ENCODE results near the gene MEA1. TPM values are rescaled to one million over a fixed set of nuclear protein-coding genes. Genes with fewer than 3 reads are reported as not detected.

The MEA1 gene
- total and polyA plus RNA-seq, 2 of the 4 experiments (the other 2 are of a cell fraction): 116 to 126 TPM

DNA sequence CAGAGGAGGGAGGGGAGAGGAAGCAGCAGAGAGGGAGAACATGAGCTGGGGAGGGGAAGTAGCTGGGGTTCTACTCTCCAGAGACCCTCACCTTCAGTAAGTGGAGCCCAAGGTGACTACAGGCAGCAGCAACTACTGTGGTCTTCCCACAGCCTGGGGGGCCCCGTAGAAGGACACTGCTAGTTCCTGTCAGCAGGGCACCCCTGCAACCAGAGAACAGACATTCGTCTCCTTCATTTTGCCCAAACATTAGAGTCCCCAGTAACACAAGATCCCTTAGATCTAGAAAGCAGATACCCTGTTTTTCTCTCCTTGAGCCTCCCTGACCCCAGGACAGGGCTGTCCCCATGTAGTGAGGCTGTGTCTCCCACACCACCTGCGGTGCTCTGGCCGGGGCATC is 45.0 kb downstream of the MEA1 start:
- DNase-seq (no peak), ATAC-seq (ENCODE audit: low read depth) (no peak)
- peaks cover 43% of the 10 kb centered on the region for H3K36me3 ChIP-seq (ENCODE audit: control insufficient read depth, insufficient read depth, low read length)
- peaks cover 4 to 27% of the 10 kb centered on the region in 2 experiments; a peak in 3 of 4 replicates for H3K79me1 ChIP-seq (ENCODE audit: low read depth in 1 of 2, low read length in 2 of 2)
- dilution Hi-C loops (cut with HindIII; ENCODE audit: low sequenced_read_pairs, unreplicated experiment) (no loop called here), intact Hi-C loops (cut with micrococcal nuclease) (no loop called here), in situ Hi-C loops (cut with MboI; ENCODE audit: low sequenced_read_pairs) (no loop called here)
- peaks cover 15% of the 10 kb centered on the region for H3K4me1 ChIP-seq (ENCODE audit: control insufficient read depth, insufficient read depth, low read length)
- no peak overlapping the region for H2BK120ac ChIP-seq (ENCODE audit: low read depth, low read length)
- no peak overlapping the region for H3K4me3 ChIP-seq (ENCODE audit: insufficient read depth, low read depth, low read length)
- ChIA-PET POLR2A (ENCODE audit: unreplicated experiment) (no interaction called here), CTCF (no interaction called here)
- H2AFZ ChIP-seq (replicated peaks; ENCODE audit: low read length, poor library complexity): no peak overlapping the region
- no peak overlapping the region for H3K56ac ChIP-seq (ENCODE audit: extremely low read depth, insufficient read depth, low read length)
- H3K14ac ChIP-seq (replicated peaks; ENCODE audit: low read depth, low read length): no peak overlapping the region
- no peak overlapping the region for H4K8ac ChIP-seq (ENCODE audit: low read depth in 2 of 2, low read length in 2 of 2)
- H3K27me3 ChIP-seq (ENCODE audit: control insufficient read depth, insufficient read depth, low read length): no peaks in the 10 kb centered on the region
- H3K4me2 ChIP-seq (ENCODE audit: low read depth, low read length): no peak overlapping the region
- TF ChIP-seq MXI1 (IDR thresholded peaks at IDR 0.05; ENCODE audit: borderline replicate concordance, low read depth, low read length): no peak
- no peak for TF ChIP-seq RAD21 (IDR thresholded peaks at IDR 0.05; ENCODE audit: low read length)
- TF ChIP-seq, protein P1, sequence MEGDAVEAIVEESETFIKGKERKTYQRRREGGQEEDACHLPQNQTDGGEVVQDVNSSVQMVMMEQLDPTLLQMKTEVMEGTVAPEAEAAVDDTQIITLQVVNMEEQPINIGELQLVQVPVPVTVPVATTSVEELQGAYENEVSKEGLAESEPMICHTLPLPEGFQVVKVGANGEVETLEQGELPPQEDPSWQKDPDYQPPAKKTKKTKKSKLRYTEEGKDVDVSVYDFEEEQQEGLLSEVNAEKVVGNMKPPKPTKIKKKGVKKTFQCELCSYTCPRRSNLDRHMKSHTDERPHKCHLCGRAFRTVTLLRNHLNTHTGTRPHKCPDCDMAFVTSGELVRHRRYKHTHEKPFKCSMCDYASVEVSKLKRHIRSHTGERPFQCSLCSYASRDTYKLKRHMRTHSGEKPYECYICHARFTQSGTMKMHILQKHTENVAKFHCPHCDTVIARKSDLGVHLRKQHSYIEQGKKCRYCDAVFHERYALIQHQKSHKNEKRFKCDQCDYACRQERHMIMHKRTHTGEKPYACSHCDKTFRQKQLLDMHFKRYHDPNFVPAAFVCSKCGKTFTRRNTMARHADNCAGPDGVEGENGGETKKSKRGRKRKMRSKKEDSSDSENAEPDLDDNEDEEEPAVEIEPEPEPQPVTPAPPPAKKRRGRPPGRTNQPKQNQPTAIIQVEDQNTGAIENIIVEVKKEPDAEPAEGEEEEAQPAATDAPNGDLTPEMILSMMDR (conservative IDR thresholded peaks at IDR 0.05; ENCODE audit: low read depth, low read length): no peak
- TF ChIP-seq CHD1 (IDR thresholded peaks at IDR 0.05; ENCODE audit: low read depth, low read length): no peak
- no peak for TF ChIP-seq POLR2A (IDR thresholded peaks at IDR 0.05; ENCODE audit: low read depth, low read length)
- no peak for TF ChIP-seq NFE2L2 (IDR thresholded peaks at IDR 0.05; ENCODE audit: low read depth, low read length)
- TF ChIP-seq RCOR1 (IDR thresholded peaks at IDR 0.05; ENCODE audit: insufficient replicate concordance, low read length): no peak
- TF ChIP-seq CEBPB (IDR thresholded peaks at IDR 0.05; ENCODE audit: low read depth, low read length): no peak
- no peak for TF ChIP-seq BHLHE40 (IDR thresholded peaks at IDR 0.05; ENCODE audit: low read depth, low read length)
- TF ChIP-seq, protein P2, sequence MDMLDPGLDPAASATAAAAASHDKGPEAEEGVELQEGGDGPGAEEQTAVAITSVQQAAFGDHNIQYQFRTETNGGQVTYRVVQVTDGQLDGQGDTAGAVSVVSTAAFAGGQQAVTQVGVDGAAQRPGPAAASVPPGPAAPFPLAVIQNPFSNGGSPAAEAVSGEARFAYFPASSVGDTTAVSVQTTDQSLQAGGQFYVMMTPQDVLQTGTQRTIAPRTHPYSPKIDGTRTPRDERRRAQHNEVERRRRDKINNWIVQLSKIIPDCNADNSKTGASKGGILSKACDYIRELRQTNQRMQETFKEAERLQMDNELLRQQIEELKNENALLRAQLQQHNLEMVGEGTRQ (IDR thresholded peaks at IDR 0.05; ENCODE audit: low read depth, low read length): no peak
- TF ChIP-seq SMC3 (IDR thresholded peaks at IDR 0.05; ENCODE audit: low read depth, low read length): no peak
- no peak for TF ChIP-seq MAFK (IDR thresholded peaks at IDR 0.05; ENCODE audit: low read depth, low read length)
- TF ChIP-seq MAZ (IDR thresholded peaks at IDR 0.05; ENCODE audit: borderline replicate concordance, low read depth, low read length): no peak
- TF ChIP-seq RFX5 (IDR thresholded peaks at IDR 0.05; ENCODE audit: low read depth, low read length): no peak
- no peak for TF ChIP-seq FOS (IDR thresholded peaks at IDR 0.05; ENCODE audit: low read depth, low read length)
- TF ChIP-seq, protein P3, sequence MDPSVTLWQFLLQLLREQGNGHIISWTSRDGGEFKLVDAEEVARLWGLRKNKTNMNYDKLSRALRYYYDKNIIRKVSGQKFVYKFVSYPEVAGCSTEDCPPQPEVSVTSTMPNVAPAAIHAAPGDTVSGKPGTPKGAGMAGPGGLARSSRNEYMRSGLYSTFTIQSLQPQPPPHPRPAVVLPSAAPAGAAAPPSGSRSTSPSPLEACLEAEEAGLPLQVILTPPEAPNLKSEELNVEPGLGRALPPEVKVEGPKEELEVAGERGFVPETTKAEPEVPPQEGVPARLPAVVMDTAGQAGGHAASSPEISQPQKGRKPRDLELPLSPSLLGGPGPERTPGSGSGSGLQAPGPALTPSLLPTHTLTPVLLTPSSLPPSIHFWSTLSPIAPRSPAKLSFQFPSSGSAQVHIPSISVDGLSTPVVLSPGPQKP (IDR thresholded peaks at IDR 0.05; ENCODE audit: borderline replicate concordance, low read depth, low read length): no peak
- no peak overlapping the region for H3K27ac ChIP-seq (ENCODE audit: insufficient read depth, low read length)
- peaks cover 26% of the 10 kb centered on the region for H3K9me1 ChIP-seq (ENCODE audit: insufficient read depth, low read length)
- H4K5ac ChIP-seq (ENCODE audit: low read depth, low read length): no peak overlapping the region
- no peak overlapping the region for H3K9ac ChIP-seq (ENCODE audit: low read depth, low read length)
- H3K9me3 ChIP-seq (ENCODE audit: control insufficient read depth, insufficient read depth, low read length): no peaks in the 10 kb centered on the region
- no peak overlapping the region for H2AK5ac ChIP-seq (ENCODE audit: low read depth, low read length)
- H2BK15ac ChIP-seq (ENCODE audit: low read depth, low read length): no peak overlapping the region
- no peak overlapping the region for H3K23ac ChIP-seq (ENCODE audit: low read depth, low read length)
- no peak overlapping the region for H2BK20ac ChIP-seq (ENCODE audit: low read depth, low read length)
- no peak overlapping the region for H3K4ac ChIP-seq (ENCODE audit: low read depth, low read length)
- no TSS peak for BruUV-seq (replicated peaks)
- peaks cover 9% of the 10 kb centered on the region; the same call in 1 of the 2 replicates for H4K20me1 ChIP-seq (ENCODE audit: insufficient read depth, low read length)
- H2BK5ac ChIP-seq (ENCODE audit: low read depth, low read length, poor library complexity, severe bottlenecking): no peak overlapping the region
- no peak overlapping the region for H4K91ac ChIP-seq (ENCODE audit: insufficient read depth, low read depth, low read length)
- H3K18ac ChIP-seq (ENCODE audit: low read depth, low read length): no peak overlapping the region
- no peak overlapping the region for H2AK9ac ChIP-seq (replicated peaks; ENCODE audit: low read depth, low read length, poor library complexity)
- WGBS, 2 experiments (ENCODE audit: extremely low coverage in 2 of 2, insufficient read length in 1 of 2): 94% methylated on average over 2 of the region's 4 CpGs; no CpG with 5 or more reads in 1 of the 2 experiments

All from IMR-90 (cell line).